NOMO-1 treated with DMSO at 0.1 percent for 48 hours (cell line): ENCODE results near the gene ANKRD33B.
"Not testable (repeated sequence)": the region's sequence is repeated elsewhere in the genome, so short reads cannot be mapped to it uniquely, and the experiment has no call there.

Experiments
- DNase-seq: peaks from one replicate; lab custom pipeline; 2025; ENCODE audit not compliant: unreplicated experiment; lab: John Stamatoyannopoulos, UW

The ANKRD33B gene

DNA sequence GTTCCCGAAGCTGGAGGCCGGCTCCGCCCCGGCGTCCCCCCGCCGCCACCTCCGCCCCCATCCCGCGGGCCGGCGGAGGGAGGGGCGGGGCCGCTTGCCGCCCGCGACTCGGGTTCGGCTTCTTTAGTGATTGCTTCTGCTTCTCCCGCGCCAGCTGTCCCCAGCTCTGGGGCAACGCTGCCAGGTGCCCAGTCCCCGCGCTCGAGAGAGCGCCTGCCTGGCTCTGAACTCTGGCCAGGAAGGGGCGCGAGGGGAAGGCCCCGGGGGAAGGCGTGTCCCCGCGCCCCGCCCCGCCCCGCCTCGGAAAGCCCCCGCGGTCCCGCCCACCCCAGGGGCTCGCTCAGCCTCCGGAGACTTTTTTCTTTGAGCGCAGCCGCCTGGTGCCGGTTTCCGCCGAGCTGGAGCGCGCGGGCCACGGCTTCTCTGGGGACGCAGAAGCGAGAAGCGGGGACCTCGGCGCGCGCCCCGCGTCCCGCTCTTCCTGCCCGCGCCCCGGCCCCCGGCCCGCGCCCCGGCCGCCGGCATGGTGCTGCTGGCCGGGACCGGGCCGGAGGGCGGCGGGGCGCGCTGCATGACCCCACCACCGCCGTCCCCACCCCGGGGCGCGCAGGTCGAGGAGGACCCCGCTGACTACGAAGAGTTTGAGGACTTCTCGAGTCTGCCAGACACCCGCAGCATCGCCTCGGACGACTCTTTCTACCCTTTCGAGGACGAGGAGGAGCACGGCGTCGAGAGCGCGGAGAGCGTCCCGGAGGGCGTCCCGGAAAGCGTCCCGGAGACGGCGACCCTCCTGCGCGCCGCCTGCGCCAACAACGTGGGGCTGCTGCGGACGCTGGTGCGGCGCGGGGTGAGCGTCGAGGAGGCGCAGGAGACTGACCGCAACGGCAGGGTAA, at the start of gene ANKRD33B:
Gene ANKRD33B (plus strand): TSS at position 126 of the 893 bp plus-strand sequence. CDS start 398 bp downstream, at position 524.
- peak; percentile 97 for DNase-seq

DNA sequence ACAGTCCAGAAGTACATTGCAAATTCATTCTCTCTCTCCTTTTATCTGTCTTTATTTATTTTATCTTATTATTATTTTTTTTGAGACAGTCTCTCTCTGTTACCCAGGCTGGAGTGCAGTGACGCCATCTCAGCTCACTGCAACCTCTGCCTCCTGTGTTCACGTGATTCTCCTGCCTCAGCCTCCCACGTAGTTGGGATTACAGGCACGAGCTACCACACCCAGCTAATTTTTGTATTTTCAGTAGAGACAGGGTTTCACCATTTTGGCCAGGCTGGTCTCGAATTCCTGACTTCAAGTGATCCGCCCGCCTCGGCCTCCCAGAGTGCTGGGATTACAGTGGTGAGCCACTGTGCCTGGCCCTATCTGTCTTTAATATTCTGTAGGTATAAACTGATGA, 49.3 kb upstream of the ANKRD33B start:
- not testable (repeated sequence) for DNase-seq

GRCh38 chr5:10515492-10515891, 48.4 kb upstream of the ANKRD33B start:
- no peak for DNase-seq

GRCh38 chr5:10518347-10518746, 45.5 kb upstream of the ANKRD33B start:
- no peak for DNase-seq

GRCh38 chr5:10519729-10520128, 44.1 kb upstream of the ANKRD33B start:
- no peak for DNase-seq

- no peak for DNase-seq
These were observed 43.2 kb upstream of the ANKRD33B start for GRCh38 chr5:10520706-10521105.

- no peak for DNase-seq
These were observed 42.2 kb upstream of the ANKRD33B start for GRCh38 chr5:10521466-10522223.

- no peak for DNase-seq
These were observed 41.7 kb upstream of the ANKRD33B start for GRCh38 chr5:10522224-10522611.

- no peak for DNase-seq
These were observed 39.3 kb upstream of the ANKRD33B start for GRCh38 chr5:10524376-10525123.

DNA sequence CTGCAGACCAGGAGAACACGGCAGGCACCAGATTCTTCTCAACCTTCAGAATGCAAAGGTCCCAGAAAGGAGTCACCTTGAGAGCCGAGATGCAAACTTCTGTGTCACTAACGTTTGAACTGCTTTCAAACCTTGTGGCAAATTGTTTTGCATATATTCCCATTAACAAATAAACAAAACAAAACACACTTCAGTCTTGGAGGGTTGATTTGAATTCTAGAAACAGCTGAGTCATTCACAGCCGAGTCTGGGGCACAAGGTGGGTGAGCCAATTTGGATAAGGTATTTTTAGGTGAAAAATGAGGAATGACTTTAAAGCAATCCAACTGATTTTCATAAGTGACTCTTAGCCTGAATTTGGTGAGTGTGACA, 38.8 kb upstream of the ANKRD33B start:
- DNase-seq = no peak

- DNase-seq = no peak
These were observed 36.5 kb upstream of the ANKRD33B start for GRCh38 chr5:10527281-10527950.

DNA sequence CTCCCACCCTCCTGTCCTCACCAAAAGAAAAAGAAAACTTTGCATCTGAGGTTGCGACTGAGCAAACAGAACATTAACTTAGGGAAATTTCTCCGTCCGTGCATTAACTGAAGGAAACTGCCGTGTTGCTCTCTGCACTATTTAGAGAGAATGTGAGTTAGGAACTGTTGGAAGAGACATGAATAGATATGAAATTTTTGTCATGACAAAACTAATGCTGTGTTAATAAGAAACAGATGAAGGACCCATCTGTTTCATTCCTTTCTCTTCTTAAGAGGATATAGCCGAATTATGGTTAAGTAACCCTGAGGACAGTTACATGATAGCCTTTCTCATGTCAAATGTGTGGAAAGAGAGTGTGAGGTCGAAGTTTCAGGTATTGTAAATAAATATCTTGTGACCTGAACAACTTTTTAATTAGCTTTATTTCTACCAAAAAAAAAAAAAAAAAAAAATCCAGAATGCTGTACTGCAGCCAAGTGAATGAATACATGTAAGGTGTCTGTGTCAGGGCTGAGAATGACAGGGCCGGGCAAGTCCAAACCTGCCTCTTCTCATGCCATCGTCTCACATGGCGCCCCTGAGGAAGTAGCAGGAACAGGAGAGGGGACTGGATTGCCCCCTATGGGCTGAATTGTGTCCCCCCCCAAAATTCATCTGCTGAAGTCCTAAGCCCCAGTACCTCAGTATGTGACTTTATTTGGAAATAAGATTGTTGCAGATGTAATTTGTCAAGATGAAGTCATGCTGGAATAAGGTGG, 35.6 kb upstream of the ANKRD33B start:
- peak; percentile 91 for DNase-seq

DNA sequence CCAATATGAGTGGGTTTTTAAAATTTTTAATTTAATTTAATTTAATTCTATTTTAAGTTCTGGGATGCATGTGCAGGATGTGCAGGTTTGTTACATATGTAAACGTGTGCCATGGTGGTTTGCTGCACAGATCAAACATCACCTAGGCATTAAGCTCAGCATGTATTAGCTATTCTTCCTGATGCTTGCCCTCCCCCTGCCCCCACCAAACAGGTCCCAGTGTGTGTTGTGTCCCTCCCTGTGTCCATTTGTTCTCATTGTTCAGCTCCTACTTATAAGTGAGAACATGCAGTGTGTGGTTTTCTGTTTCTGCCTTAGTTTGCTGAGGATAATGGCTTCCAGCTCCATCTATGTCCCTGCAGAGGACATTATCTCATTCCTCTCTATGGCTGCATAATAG, 35.0 kb upstream of the ANKRD33B start:
- no peak for DNase-seq

GRCh38 chr5:10530601-10531320, 33.1 kb upstream of the ANKRD33B start:
- DNase-seq = no peak

DNA sequence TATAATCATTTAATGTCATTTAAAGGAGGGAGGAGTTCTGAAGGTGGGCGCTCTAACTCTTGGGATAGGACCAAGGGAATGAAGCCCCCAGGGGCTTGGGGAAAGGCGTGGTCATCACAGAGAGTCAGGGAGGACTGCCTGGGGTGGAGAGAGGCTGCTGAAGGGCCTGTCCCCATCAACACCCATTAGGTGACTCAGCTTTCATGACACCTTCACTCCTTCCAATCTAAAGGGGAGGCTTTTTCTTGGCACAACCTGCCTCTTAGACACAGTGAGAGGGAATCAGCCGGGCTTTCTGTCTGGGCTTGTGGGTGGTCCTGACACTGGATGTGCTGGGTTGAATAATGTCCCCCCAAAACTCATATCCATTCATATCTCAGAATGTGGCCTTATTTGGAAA, 31.4 kb upstream of the ANKRD33B start:
- DNase-seq = no peak

- no peak for DNase-seq
These were observed 30.6 kb upstream of the ANKRD33B start for GRCh38 chr5:10533226-10533625.

DNA sequence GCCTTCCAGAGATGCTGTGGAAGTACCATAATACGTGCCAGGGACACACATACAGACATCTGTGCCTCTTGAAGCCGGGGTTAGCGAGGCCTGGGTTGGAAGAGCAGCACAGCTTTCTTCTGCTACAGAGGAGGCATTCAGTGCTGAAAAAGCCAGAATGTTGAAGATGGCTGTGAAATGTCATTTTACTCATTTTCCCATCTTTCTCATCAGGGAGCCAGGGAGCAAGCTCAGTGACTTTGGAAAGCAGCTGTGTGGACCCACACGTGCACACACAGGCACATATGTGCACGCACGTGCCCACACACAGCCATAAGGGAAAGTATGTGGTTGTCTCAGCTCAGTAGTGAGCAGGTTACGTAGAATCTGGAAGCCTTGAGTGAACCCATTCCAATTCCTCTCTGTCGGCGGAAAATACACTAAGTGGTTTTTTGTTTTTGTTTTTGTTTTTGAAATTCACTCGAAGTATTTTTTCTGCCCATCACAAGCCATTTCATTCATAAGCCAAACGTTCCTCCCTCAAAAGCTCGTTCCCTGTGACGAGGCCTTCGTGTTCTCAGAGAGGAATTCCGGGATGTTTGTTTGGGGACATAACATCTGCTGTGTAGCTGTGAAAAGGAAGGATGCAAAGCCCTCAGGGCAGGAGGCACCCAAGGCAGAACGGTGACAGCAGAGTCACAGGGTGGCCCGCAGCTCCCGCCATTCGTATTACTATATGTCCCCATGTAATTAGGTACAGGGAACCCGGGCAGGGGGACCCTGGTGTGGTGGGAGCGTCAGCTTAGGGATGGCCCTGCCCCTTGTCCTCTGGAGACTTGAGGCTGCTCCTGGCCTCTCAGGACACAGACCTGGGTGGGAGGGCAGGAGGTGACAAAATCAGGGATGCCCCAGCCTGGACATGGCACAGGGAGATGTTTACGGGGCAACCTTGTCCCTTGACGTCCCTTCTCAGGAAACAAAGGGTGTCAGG, 29.0 kb upstream of the ANKRD33B start:
- no peak for DNase-seq

- peak; percentile 73 for DNase-seq
These were observed 27.4 kb upstream of the ANKRD33B start for GRCh38 chr5:10536511-10536910.
